Muscle layer of duodenum (tissue), 2 donors: ENCODE results near the gene PCDHB16.
"Not testable (repeated sequence)": the region's sequence is repeated elsewhere in the genome, so short reads cannot be mapped to it uniquely, and the experiment has no call there.

ENCODE experiments used
- H3K27ac ChIP-seq: one replicate; pipeline ENCODE4 v1.7.0; 2013; ENCODE audit warnings: mild to moderate bottlenecking, low read length
- H3K27me3 ChIP-seq: one replicate; pipeline ENCODE4 v1.7.0; 2013; ENCODE audit warnings: low read depth, mild to moderate bottlenecking, control low read depth, low read length
- H3K36me3 ChIP-seq, 2 donors: one replicate each; pipeline ENCODE4 v1.7.0; 2013; ENCODE audit warnings: low read length in 2 of 2, control low read depth in 1 of 2, mild to moderate bottlenecking in 1 of 2; ENCODE audit not compliant: insufficient read depth in 2 of 2, control insufficient read depth in 1 of 2
- H3K4me1 ChIP-seq, 2 donors: one replicate each; pipeline ENCODE4 v1.7.0; 2013; ENCODE audit warnings: low read length in 2 of 2, mild to moderate bottlenecking in 2 of 2, control low read depth in 1 of 2, moderate library complexity in 1 of 2; ENCODE audit not compliant: insufficient read depth in 2 of 2, control insufficient read depth in 1 of 2
- H3K4me3 ChIP-seq, 2 donors: one replicate each; pipeline ENCODE4 v1.7.0; 2013; ENCODE audit warnings: low read length in 2 of 2, low read depth in 1 of 2, mild to moderate bottlenecking in 1 of 2
- H3K9me3 ChIP-seq, 2 donors: one replicate each; pipeline ENCODE4 v1.7.0; 2013; ENCODE audit warnings: low read length in 2 of 2, control low read depth in 1 of 2, mild to moderate bottlenecking in 1 of 2; ENCODE audit not compliant: control insufficient read depth in 1 of 2
- donor health status: healthy.

PCDHB16 gene

DNA sequence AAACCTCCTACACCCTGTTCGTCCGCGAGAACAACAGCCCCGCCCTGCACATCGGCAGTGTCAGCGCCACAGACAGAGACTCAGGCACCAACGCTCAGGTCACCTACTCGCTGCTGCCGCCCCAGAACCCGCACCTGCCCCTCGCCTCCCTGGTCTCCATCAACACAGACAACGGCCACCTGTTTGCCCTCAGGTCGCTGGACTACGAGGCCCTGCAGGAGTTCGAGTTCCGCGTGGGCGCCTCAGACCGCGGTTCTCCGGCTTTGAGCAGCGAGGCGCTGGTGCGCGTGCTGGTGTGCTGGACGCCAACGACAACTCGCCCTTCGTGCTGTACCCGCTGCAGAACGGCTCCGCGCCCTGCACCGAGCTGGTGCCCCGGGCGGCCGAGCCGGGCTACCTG, 24.8 kb upstream of the PCDHB16 start:
- H3K27ac ChIP-seq, H3K4me1 ChIP-seq, H3K27me3 ChIP-seq, H3K36me3 ChIP-seq: not testable (repeated sequence)
- Histone ChIP-seq H3K4me3 (peak overlapping the region in 1 of 2 donors; percentile 41), H3K9me3 (peaks cover 17 to 61% of the 10 kb centered on the region in 2 donors)

DNA sequence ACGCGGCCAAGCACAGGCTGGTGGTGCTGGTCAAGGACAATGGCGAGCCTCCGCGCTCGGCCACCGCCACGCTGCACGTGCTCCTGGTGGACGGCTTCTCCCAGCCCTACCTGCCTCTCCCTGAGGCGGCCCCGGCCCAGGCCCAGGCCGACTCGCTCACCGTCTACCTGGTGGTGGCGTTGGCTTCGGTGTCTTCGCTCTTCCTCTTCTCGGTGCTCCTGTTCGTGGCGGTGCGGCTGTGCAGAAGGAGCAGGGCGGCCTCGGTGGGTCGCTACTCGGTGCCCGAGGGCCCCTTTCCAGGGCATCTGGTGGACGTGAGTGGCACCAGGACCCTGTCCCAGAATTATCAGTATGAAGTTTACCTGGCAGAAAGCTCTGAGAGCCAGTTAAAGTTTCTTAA, 24.3 kb upstream of the PCDHB16 start:
- Histone ChIP-seq H3K4me3 (peak overlapping the region in 1 of 2 donors; percentile 37), H3K9me3 (peaks cover 14 to 65% of the 10 kb centered on the region in 2 donors)
- H3K36me3 ChIP-seq, H3K27me3 ChIP-seq, H3K4me1 ChIP-seq, H3K27ac ChIP-seq: not testable (repeated sequence)

DNA sequence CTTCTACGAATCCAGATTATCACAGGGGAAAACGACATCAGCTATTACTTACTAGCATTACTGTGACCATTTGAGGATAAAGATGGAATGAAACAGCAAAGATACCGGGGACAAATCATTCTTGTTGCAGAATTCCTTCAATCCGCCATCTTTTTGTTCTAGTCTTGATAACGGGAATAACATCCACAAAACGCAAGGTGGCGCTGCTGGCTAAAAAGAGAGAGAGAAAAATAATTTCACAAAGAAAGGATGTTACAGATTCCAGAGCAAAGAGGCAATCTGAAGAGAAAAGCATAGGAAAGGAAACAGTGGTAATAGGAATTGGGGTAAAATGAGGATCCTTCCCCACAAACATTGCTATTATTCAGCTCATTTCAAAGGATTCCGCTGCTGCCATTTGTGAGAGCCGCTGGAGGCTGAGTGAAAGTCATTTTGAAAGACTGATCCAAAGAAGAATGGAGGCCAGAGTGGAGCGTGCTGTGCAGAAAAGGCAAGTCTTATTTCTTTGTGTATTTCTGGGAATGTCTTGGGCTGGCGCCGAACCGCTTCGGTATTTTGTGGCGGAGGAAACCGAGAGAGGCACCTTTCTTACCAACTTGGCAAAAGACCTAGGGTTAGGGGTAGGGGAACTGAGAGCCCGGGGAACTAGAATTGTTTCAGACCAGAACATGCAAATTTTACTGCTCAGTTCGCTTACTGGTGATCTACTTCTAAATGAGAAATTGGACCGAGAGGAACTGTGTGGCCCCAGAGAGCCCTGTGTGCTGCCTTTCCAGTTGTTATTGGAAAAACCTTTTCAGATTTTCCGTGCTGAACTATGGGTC, 9.6 kb upstream of the PCDHB16 start, which contains the start of gene PCDHB7:
PCDHB7 (plus strand) TSS at position 264 of the 824 bp plus-strand sequence; CDS start at position 456, 192 bp downstream.
- H3K36me3 ChIP-seq: no peaks in the 10 kb centered on the region
- peak within 1 kb of the TSS; percentile 28 to 39 for H3K4me3 ChIP-seq
- peaks cover 40 to 59% of the 10 kb centered on the region in 2 donors for H3K9me3 ChIP-seq
- H3K27me3 ChIP-seq: no peaks in the 10 kb centered on the region
- H3K27ac ChIP-seq: no peak within 1 kb of the TSS
- H3K4me1 ChIP-seq: no peaks in the 10 kb centered on the region

DNA sequence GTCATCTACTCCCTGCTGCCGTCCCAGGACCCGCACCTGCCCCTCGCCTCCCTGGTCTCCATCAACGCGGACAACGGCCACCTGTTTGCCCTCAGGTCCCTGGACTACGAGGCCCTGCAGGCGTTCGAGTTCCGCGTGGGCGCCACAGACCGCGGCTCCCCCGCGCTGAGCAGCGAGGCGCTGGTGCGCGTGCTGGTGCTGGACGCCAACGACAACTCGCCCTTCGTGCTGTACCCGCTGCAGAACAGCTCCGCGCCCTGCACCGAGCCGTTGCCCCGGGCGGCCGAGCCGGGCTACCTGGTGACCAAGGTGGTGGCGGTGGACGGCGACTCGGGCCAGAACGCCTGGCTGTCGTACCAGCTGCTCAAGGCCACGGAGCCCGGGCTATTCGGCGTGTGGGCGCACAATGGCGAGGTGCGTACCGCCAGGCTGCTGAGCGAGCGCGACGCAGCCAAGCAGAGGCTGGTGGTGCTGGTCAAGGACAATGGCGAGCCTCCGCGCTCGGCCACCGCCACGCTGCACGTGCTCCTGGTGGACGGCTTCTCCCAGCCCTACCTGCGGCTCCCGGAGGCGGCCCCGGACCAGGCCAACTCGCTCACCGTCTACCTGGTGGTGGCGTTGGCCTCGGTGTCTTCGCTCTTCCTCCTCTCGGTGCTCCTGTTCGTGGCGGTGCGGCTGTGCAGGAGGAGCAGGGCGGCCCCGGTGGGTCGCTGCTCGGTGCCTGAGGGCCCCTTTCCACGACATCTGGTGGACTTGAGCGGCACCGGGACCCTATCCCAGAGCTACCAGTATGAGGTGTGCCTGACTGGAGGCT, 7.7 kb upstream of the PCDHB16 start:
- H3K4me1 ChIP-seq, H3K36me3 ChIP-seq, H3K27me3 ChIP-seq, H3K27ac ChIP-seq: not testable (repeated sequence)
- Histone ChIP-seq H3K4me3 (peak overlapping the region in 1 of 2 donors; percentile 41), H3K9me3 (peaks cover 43 to 65% of the 10 kb centered on the region in 2 donors)

DNA sequence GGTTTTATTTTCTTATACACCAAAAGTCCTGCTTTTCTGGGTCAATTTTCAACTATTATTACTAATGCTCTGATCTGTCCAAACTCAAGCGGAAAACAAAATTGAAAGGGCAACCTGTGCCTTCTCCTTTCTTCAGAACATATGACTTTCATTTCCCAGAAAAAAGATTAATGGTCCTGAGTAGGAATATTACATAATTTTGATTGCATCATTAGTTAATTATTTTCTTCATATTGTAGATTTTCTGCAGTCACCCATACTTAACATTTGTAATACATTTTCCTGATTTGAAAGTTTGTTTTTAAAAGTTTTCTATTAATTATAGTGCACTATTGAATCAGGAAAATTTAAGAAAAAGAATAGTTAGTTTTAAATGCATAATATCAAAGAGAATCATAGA, 6.3 kb upstream of the PCDHB16 start:
- Histone ChIP-seq H3K9me3 (peaks cover 43 to 68% of the 10 kb centered on the region in 2 donors), H3K36me3 (no peaks in the 10 kb centered on the region), H3K27me3 (no peaks in the 10 kb centered on the region), H3K27ac (no peak overlapping the region), H3K4me1 (no peaks in the 10 kb centered on the region), H3K4me3 (no peak overlapping the region)

DNA sequence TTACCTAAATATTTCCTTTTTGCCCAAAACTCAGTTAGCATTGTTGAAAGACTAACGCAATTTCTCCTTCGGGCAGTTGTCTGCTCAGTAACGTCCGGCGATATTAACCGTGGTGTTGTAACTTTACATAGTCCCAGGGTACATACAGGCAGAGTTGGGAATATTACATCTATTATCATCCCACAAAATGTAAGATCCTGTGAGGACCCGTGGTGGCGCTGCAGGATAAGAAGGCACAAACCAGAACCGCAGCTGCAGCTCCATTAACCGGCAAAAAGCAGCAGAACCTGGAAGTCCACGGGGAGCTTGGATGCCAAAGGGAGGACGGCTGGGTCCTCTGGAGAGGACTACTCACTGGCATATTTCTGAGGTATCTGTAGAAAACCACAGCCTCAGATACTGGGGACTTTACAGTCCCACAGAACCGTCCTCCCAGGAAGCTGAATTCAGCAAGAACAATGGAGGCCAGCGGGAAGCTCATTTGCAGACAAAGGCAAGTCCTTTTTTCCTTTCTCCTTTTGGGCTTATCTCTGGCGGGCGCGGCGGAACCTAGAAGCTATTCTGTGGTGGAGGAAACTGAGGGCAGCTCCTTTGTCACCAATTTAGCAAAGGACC, 4.5 kb upstream of the PCDHB16 start, which contains the start of gene PCDHB8:
PCDHB8 (plus strand) TSS at position 214 of the 615 bp plus-strand sequence; CDS start at position 459, 245 bp downstream.
- not testable (repeated sequence) for H3K36me3 ChIP-seq, H3K27me3 ChIP-seq, H3K27ac ChIP-seq, H3K4me1 ChIP-seq
- Histone ChIP-seq H3K9me3 (peaks cover 43 to 66% of the 10 kb centered on the region in 2 donors), H3K4me3 (peak within 1 kb of the TSS in 1 of 2 donors; percentile 17)

DNA sequence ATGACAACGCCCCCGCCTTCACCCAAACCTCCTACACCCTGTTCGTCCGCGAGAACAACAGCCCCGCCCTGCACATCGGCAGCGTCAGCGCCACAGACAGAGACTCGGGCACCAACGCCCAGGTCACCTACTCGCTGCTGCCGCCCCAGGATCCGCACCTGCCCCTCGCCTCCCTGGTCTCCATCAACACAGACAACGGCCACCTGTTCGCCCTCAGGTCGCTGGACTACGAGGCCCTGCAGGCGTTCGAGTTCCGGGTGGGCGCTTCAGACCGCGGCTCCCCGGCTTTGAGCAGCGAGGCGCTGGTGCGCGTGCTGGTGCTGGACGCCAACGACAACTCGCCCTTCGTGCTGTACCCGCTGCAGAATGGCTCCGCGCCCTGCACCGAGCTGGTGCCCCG, 2.8 kb upstream of the PCDHB16 start:
- Histone ChIP-seq H3K4me3 (peak overlapping the region in 1 of 2 donors; percentile 2), H3K9me3 (peaks cover 43 to 63% of the 10 kb centered on the region in 2 donors)
- not testable (repeated sequence) for H3K27me3 ChIP-seq, H3K4me1 ChIP-seq, H3K27ac ChIP-seq, H3K36me3 ChIP-seq

DNA sequence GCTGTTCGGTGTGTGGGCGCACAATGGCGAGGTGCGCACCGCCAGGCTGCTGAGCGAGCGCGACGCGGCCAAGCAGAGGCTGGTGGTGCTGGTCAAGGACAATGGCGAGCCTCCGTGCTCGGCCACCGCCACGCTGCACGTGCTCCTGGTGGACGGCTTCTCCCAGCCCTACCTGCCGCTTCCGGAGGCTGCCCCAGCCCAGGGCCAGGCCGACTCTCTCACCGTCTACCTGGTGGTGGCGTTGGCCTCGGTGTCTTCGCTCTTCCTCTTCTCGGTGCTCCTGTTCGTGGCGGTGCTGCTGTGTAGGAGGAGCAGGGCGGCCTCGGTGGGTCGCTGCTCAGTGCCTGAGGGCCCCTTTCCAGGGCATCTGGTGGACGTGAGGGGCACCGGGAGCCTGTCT, 2.3 kb upstream of the PCDHB16 start:
- not testable (repeated sequence) for H3K4me1 ChIP-seq, H3K27me3 ChIP-seq, H3K27ac ChIP-seq, H3K36me3 ChIP-seq
- peak overlapping the region in 1 of 2 donors; percentile 20 for H3K4me3 ChIP-seq
- H3K9me3 ChIP-seq: peaks cover 42 to 63% of the 10 kb centered on the region in 2 donors

DNA sequence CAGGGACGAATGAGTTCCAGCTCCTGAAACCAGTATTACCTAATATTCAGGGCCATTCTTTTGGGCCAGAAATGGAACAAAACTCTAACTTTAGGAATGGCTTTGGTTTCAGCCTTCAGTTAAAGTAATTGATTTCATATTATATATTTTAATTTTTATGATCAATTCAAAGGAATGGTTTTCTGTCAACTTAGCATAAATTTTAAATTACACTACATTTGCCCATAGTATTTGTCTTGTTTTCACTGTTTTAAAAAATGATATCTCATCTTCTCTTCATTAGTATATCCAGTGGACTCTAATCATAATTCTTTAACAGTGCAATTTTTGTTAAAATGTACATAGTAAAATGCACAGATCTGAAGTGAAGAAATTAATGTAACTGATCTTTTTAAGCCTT, 1.9 kb upstream of the PCDHB16 start:
- Histone ChIP-seq H3K4me1 (no peaks in the 10 kb centered on the region), H3K27me3 (no peaks in the 10 kb centered on the region), H3K4me3 (peak overlapping the region in 1 of 2 donors; percentile 20), H3K36me3 (no peaks in the 10 kb centered on the region), H3K27ac (no peak overlapping the region), H3K9me3 (peaks cover 37 to 60% of the 10 kb centered on the region in 2 donors)

DNA sequence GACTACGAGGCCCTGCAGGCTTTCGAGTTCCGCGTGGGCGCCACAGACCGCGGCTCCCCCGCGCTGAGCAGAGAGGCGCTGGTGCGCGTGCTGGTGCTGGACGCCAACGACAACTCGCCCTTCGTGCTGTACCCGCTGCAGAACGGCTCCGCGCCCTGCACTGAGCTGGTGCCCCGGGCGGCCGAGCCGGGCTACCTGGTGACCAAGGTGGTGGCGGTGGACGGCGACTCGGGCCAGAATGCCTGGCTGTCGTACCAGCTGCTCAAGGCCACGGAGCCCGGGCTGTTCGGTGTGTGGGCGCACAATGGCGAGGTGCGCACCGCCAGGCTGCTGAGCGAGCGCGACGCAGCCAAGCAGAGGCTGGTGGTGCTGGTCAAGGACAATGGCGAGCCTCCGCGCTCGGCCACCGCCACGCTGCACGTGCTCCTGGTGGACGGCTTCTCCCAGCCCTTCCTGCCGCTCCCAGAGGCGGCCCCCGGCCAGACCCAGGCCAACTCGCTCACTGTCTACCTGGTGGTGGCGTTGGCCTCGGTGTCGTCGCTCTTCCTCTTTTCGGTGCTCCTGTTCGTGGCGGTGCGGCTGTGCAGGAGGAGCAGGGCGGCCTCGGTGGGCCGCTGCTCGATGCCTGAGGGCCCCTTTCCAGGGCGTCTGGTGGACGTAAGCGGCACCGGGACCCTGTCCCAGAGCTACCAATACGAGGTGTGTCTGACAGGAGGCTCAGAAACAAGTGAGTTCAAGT, 2.1 kb downstream of the PCDHB16 start:
- H3K36me3 ChIP-seq, H3K4me1 ChIP-seq, H3K27ac ChIP-seq, H3K27me3 ChIP-seq: not testable (repeated sequence)
- peak overlapping the region in 1 of 2 donors; percentile 64 for H3K4me3 ChIP-seq
- H3K9me3 ChIP-seq: peaks cover 17 to 55% of the 10 kb centered on the region in 2 donors
